ENCODE results near the gene SPIRE1.
A peak's percentile ranks its signal among the peaks of the same experiment; 100 is the strongest.

SPIRE1 gene

GRCh38 chr18:12597760-12598159 is 60.1 kb downstream of the SPIRE1 start:
- TF ChIP-seq CTCF (conservative IDR thresholded peaks at IDR 0.05): no peak
- no peak for TF ChIP-seq ZFX (IDR thresholded peaks at IDR 0.05)
- peak overlapping the region; percentile 42; the same call in 1 of the 2 replicates for H3K27ac ChIP-seq

- TF ChIP-seq CTCF (conservative IDR thresholded peaks at IDR 0.05): no peak
- TF ChIP-seq ZFX (IDR thresholded peaks at IDR 0.05): no peak
- H3K27ac ChIP-seq: no peak overlapping the region
These were observed 62.2 kb downstream of the SPIRE1 start for GRCh38 chr18:12595571-12596255.

GRCh38 chr18:12593866-12594265 is 64.0 kb downstream of the SPIRE1 start:
- H3K27ac ChIP-seq: no peak overlapping the region; the same call in 1 of the 2 replicates
- TF ChIP-seq CTCF (conservative IDR thresholded peaks at IDR 0.05) (no peak), ZFX (IDR thresholded peaks at IDR 0.05) (no peak)

GRCh38 chr18:12592597-12593127 is 65.2 kb downstream of the SPIRE1 start:
- no peak overlapping the region; the same call in 1 of the 2 replicates for H3K27ac ChIP-seq
- TF ChIP-seq ZFX (IDR thresholded peaks at IDR 0.05): no peak
- no peak for TF ChIP-seq CTCF (conservative IDR thresholded peaks at IDR 0.05)

GRCh38 chr18:12589448-12589847 is 68.5 kb downstream of the SPIRE1 start:
- TF ChIP-seq ZFX (IDR thresholded peaks at IDR 0.05) (no peak), CTCF (conservative IDR thresholded peaks at IDR 0.05) (no peak)
- peak overlapping the region; percentile 85; the same call in 1 of the 2 replicates for H3K27ac ChIP-seq

GRCh38 chr18:12586956-12587355 is 71.0 kb downstream of the SPIRE1 start:
- H3K27ac ChIP-seq: no peak overlapping the region
- TF ChIP-seq CTCF (conservative IDR thresholded peaks at IDR 0.05) (no peak), ZFX (IDR thresholded peaks at IDR 0.05) (no peak)

- TF ChIP-seq ZFX (IDR thresholded peaks at IDR 0.05): no peak
- TF ChIP-seq CTCF (conservative IDR thresholded peaks at IDR 0.05): no peak
These were observed 72.7 kb downstream of the SPIRE1 start for GRCh38 chr18:12585218-12585617.

More at GRCh38 chr18:12585218-12585617, 72.7 kb downstream of the SPIRE1 start:
- H3K27ac ChIP-seq: no peak overlapping the region

Measured in C4-2B (cell line).